IPS DF 4.7 (cell line): ENCODE data around the gene CYBC1.

Experiments used
- DNase-seq: peaks from one replicate; pipeline ENCODE4 v3.0.0-alpha.2; 2013; ENCODE audit warnings: low spot score; ENCODE audit errors: extremely low read depth

The CYBC1 gene

GRCh38 chr17:82450357-82451106, at the start of gene CYBC1:
CYBC1 (minus strand) TSS chr17:82450752; CDS start chr17:82449254, 1,498 bp downstream.
- DNase-seq = no peak

- no peak for DNase-seq
Observed at GRCh38 chr17:82497483-82498405, 47.2 kb upstream of the CYBC1 start.

- no peak for DNase-seq
Observed at GRCh38 chr17:82496529-82497434, 46.2 kb upstream of the CYBC1 start.

GRCh38 chr17:82495844-82496528, 45.4 kb upstream of the CYBC1 start:
- DNase-seq = no peak

- peak; percentile 82 for DNase-seq
Observed at GRCh38 chr17:82494236-82495055, 43.9 kb upstream of the CYBC1 start.

GRCh38 chr17:82493226-82493781, 42.8 kb upstream of the CYBC1 start:
- DNase-seq = no peak

GRCh38 chr17:82492643-82493225, 42.2 kb upstream of the CYBC1 start:
- no peak for DNase-seq

GRCh38 chr17:82491533-82491932, 41.0 kb upstream of the CYBC1 start:
- DNase-seq = no peak

GRCh38 chr17:82491196-82491530, 40.6 kb upstream of the CYBC1 start:
- no peak for DNase-seq

GRCh38 chr17:82490512-82491195, 40.1 kb upstream of the CYBC1 start:
- DNase-seq = no peak

GRCh38 chr17:82489851-82490511, 39.4 kb upstream of the CYBC1 start:
- no peak for DNase-seq

- DNase-seq = no peak
Observed at GRCh38 chr17:82489117-82489516, 38.6 kb upstream of the CYBC1 start.

GRCh38 chr17:82487910-82488309, 37.4 kb upstream of the CYBC1 start:
- no peak for DNase-seq

GRCh38 chr17:82486231-82487094, 35.9 kb upstream of the CYBC1 start:
- DNase-seq = no peak

GRCh38 chr17:82483836-82484235, 33.3 kb upstream of the CYBC1 start:
- no peak for DNase-seq

- DNase-seq = no peak
Observed at GRCh38 chr17:82483204-82483660, 32.7 kb upstream of the CYBC1 start.

- DNase-seq = no peak
Observed at GRCh38 chr17:82480318-82480717, 29.8 kb upstream of the CYBC1 start.
